Pancreas (tissue), 10 donors: ENCODE measurements around the gene BRIP1. TPM values are rescaled to one million over a fixed set of nuclear protein-coding genes. Genes with fewer than 3 reads are reported as not detected.

Experiments
- ATAC-seq, 4 donors: fragments of 200-7000 bp; cut with Tn5 transposase; one replicate each; pipeline versions ENCODE4 v1.8.0 to v1.9.1; 2020; ENCODE audit warnings: mild to moderate bottlenecking in 4 of 4, moderate library complexity in 4 of 4
- DNase-seq, 6 donors: peaks; one replicate each; pipeline ENCODE4 v3.0.0-alpha.2; 2020
- FAIRE-seq: peaks from 2 replicates; lab custom pipeline; 2012; peaks lifted over from hg19 to GRCh38; lab: Jason Lieb, UNC
- H3K27ac ChIP-seq, 4 donors: fragments of 200-600 bp; sonication (generic); 1 replicate in 3 of 4; 2 replicates in 1 of 4; pipeline versions ENCODE4 v1.5.0 to v1.8.0; 2020
- H3K27me3 ChIP-seq, 4 donors: fragments of 200-600 bp; one replicate each; pipeline ENCODE4 v1.8.0; 2021
- H3K36me3 ChIP-seq, 3 donors: fragments of 200-600 bp; sonication (generic) in 1 of 3; one replicate each; pipeline versions ENCODE4 v1.5.0 to v1.8.0; 2020 to 2021
- H3K4me1 ChIP-seq, 3 donors: fragments of 200-600 bp; one replicate each; pipeline ENCODE4 v1.8.0; 2021
- H3K4me3 ChIP-seq, 4 donors: fragments of 200-600 bp; sonication (generic) in 2 of 4; one replicate each; pipeline versions ENCODE4 v1.5.0 to v1.8.0; 2020 to 2021
- H3K9me3 ChIP-seq, 4 donors: fragments of 200-600 bp; one replicate each; pipeline ENCODE4 v1.8.0; 2021
- CTCF ChIP-seq, 4 donors: fragments of 200-600 bp; sonication (generic) in 3 of 4; IDR thresholded peaks; one replicate each; pipeline versions ENCODE4 v1.5.0 to v1.8.0; 2021; ENCODE audit warnings: antibody characterized with exemption in 4 of 4
- WGBS, 2 donors: extraction: QIAGEN DNeasy Blood & Tissue Kit; methylation state at CpG; one replicate each; pipeline ENCODE4 v1.1.7; 2013; 5-methylcytosine and 5-hydroxymethylcytosine counted together
- intact Hi-C, 3 donors: fragments of 100-400 bp; cut with DNase I; formaldehyde crosslinking; loops; one replicate each; pipeline versions ENCODE4 v1.11.1 to v1.14.2; 2022
- polyA plus RNA-seq, 2 donors: library from polyadenylated mRNA; stranded (reverse); fragments of 200-250 nt; gene quantifications; one replicate each; pipeline ENCODE4 v1.2.3, GENCODE V29; 2013
- total RNA-seq, 6 donors: library from RNA; stranded (reverse); fragmentation: NEBNext Ultra II Directional in 4 of 6; extraction: Animal tissue kit (Norgen Biotek cat#: 25700) in 4 of 6; gene quantifications; one replicate each; pipeline versions ENCODE4 v1.2.1 to v1.2.4, GENCODE V29; 2021 to 2023
- donor health status: healthy with polysubstance abuse.
- donor health status: DM: no; HTN: no; CAD: no; lungs with moderate emphysema.
- donor health status: DM: no; HTN: no; CAD: no.
- donor health status: control.
- donor health status: control.
- donor health status: Bipolar disorder and iron deficiency.
- donor health status: DM: yes; HTN: yes; CAD: no.
- donor health status: DM: no; HTN: no; CAD: no.
- donor health status: DM: no; HTN: no; CAD: no.
- donor health status: DM: yes; HTN: yes; CAD: no.

The BRIP1 gene
- total and polyA plus RNA-seq, 8 donors = 0.09 to 0.59 (median 0.29) TPM

GRCh38 chr17:61856035-61856434 is 7.3 kb downstream of the BRIP1 start:
- Histone ChIP-seq H3K27ac (no peak overlapping the region), H3K27me3 (no peaks in the 10 kb centered on the region), H3K4me3 (no peak overlapping the region), H3K36me3 (no peaks in the 10 kb centered on the region), H3K9me3 (no peaks in the 10 kb centered on the region), H3K4me1 (no peaks in the 10 kb centered on the region)
- ATAC-seq (no peak), DNase-seq (no peak), FAIRE-seq (no peak)
- no peak for TF ChIP-seq CTCF (IDR thresholded peaks at IDR 0.05)
- WGBS, 2 donors = 95 to 98% methylated on average over 1 of the region's 1 CpG
- intact Hi-C loops = no loop called here

- no peaks in the 10 kb centered on the region for H3K36me3 ChIP-seq
- H3K4me3 ChIP-seq = no peak overlapping the region
- no peak for ATAC-seq
- no peaks in the 10 kb centered on the region for H3K9me3 ChIP-seq
- 97% methylated on average over 2 of the region's 2 CpGs for WGBS, 2 donors
- H3K4me1 ChIP-seq = no peaks in the 10 kb centered on the region
- no peak for DNase-seq
- intact Hi-C loops = no loop called here
- no peak overlapping the region for H3K27ac ChIP-seq
- no peaks in the 10 kb centered on the region for H3K27me3 ChIP-seq
- FAIRE-seq = no peak
- no peak for TF ChIP-seq CTCF (IDR thresholded peaks at IDR 0.05)
Observed at GRCh38 chr17:61852857-61853256, 10.5 kb downstream of the BRIP1 start.

GRCh38 chr17:61849674-61850073 is 13.7 kb downstream of the BRIP1 start:
- ATAC-seq (no peak), FAIRE-seq (no peak), DNase-seq (no peak)
- H3K36me3 ChIP-seq = no peaks in the 10 kb centered on the region
- no peak overlapping the region for H3K4me3 ChIP-seq
- no peaks in the 10 kb centered on the region for H3K27me3 ChIP-seq
- H3K27ac ChIP-seq = no peak overlapping the region
- intact Hi-C loops = no loop called here
- no peaks in the 10 kb centered on the region for H3K9me3 ChIP-seq
- no peak for TF ChIP-seq CTCF (IDR thresholded peaks at IDR 0.05)
- H3K4me1 ChIP-seq = no peaks in the 10 kb centered on the region

- Histone ChIP-seq H3K4me1 (no peaks in the 10 kb centered on the region), H3K27me3 (no peaks in the 10 kb centered on the region), H3K9me3 (no peaks in the 10 kb centered on the region), H3K27ac (no peak overlapping the region), H3K4me3 (no peak overlapping the region), H3K36me3 (no peaks in the 10 kb centered on the region)
- FAIRE-seq (no peak), ATAC-seq (no peak), DNase-seq (no peak)
- intact Hi-C loops = no loop called here
- WGBS, 2 donors = 47 to 48% methylated on average over 2 of the region's 2 CpGs
- no peak for TF ChIP-seq CTCF (IDR thresholded peaks at IDR 0.05)
Observed at GRCh38 chr17:61848896-61849295, 14.4 kb downstream of the BRIP1 start.

GRCh38 chr17:61848247-61848646 is 15.1 kb downstream of the BRIP1 start:
- Histone ChIP-seq H3K27ac (no peak overlapping the region), H3K4me3 (no peak overlapping the region), H3K36me3 (no peaks in the 10 kb centered on the region), H3K4me1 (no peaks in the 10 kb centered on the region), H3K9me3 (no peaks in the 10 kb centered on the region), H3K27me3 (no peaks in the 10 kb centered on the region)
- no peak for TF ChIP-seq CTCF (IDR thresholded peaks at IDR 0.05)
- FAIRE-seq (no peak), DNase-seq (no peak), ATAC-seq (no peak)
- intact Hi-C loops = no loop called here
- WGBS, 2 donors = 96 to 97% methylated on average over 2 of the region's 2 CpGs
